Subcutaneous adipose tissue (tissue), 4 donors: ENCODE data around the gene LTBP3. TPM values are rescaled to one million over a fixed set of nuclear protein-coding genes. Genes with fewer than 3 reads are reported as not detected.

Experiments used
- CTCF ChIP-seq: fragments of 450-650 bp; IDR thresholded peaks from one replicate; pipeline ENCODE4 v1.5.1; 2016; ENCODE audit warnings: low read depth, mild to moderate bottlenecking, control low read depth, antibody characterized with exemption, moderate library complexity
- total RNA-seq, 4 donors: library from RNA; depleted of rRNA; stranded (reverse); fragments of >200 nt; gene quantifications; one replicate each; pipeline ENCODE4 v1.1.0, GENCODE V29; 2016

LTBP3 gene
- total RNA-seq, 4 donors from 2014 or later, result 24.8 to 81.3 (median 77.3) TPM

- TF ChIP-seq CTCF, result no peak
These were observed 60.0 kb downstream of the LTBP3 start for GRCh38 chr11:65498042-65498726.

- TF ChIP-seq CTCF, result no peak
These were observed 60.8 kb downstream of the LTBP3 start for GRCh38 chr11:65497141-65498041.

- no peak for TF ChIP-seq CTCF
These were observed 61.6 kb downstream of the LTBP3 start for GRCh38 chr11:65496304-65497140.

DNA sequence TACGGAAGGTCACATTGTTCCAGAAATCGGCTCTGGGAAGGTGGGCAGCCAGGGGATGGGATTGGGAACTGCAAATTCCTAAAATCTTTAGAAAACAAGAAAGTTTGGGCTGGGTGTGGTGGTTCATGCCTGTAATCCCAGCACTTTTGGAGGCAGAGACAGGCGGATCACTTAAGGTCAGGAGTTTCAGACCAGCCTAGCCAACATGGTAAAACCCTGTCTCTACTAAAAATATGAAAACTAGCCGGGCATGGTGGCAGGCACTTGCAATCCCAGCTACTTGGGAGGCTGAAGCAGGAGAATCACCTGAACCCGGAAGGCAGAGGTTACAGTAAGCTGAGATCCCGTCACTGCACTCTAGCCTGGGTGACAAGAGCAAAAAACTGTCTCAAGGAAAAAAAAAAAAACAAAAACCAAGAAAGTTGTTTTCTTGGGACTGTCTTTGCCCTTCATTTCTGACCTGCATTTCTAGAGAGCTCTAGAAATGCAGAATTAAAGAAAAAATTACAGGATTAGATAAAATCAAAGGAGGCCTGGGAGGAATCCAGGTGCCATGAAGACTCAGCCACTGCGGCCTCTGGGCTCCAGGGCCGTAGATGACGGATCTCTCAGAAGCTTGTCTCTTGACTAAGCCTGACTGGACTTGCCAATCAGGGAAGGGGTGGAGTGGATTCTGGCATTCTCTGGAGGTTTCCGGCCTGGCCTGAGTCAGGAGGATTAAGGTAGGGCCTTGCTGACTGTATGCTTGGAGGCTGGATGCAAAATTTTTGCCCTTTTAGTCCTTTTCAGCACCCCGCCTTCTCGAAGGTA, 64.6 kb downstream of the LTBP3 start:
- TF ChIP-seq CTCF, result no peak

DNA sequence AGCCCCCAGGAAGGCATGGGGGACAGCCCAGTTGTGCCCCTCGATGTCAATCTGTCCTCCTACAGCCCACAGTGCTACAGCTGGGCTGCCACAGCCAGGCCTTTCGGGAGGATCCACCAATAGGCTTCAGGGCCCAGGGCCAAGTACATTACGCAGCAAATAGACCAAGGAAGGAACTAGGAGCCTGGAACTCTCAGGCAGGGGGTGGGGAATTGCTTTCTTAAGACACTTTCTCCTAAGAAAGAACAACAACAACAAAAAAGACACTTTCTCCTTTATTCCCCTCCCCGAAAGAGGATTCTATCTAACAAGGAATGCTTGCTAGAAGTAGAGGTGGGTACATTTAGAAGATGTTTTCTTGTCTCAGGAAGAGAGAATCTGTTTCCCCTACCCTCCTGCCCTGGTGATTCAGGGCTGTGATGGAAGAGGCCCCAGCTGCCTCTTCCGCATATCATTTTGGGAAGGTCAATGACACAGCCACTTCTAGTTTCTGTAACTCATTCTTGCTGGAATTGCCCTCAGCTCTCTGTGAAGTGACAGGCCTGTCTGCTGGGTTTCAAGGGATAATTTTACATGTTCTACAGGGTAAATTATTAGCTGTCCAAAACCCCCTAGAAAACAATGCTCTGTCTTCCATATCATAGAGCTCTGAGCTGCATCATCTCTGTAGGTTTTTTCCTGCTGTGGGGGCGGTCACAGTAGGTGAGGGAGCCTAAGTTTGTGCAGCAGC, 65.4 kb downstream of the LTBP3 start:
- TF ChIP-seq CTCF, result no peak

DNA sequence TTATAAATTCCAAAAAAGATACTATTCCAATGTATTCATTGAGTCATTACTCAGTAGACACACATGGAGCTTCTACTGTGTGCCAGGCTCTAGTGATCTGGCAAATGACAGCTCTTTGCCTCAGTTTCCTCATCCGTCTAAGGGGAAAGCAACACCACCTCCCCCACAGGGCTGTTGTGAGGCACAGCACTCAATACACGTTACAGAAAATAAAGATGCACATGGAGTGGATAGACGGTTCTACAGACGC, 65.8 kb downstream of the LTBP3 start:
- no peak for TF ChIP-seq CTCF
